A549 (cell line): Measurements from ENCODE around the gene MTHFD2L. TPM values are rescaled to one million over a fixed set of nuclear protein-coding genes. Genes with fewer than 3 reads are reported as not detected.

Experiments
- ATAC-seq, 2 experiments: fragments of 200-7000 bp in 1 of 2; fragments of >200 bp in 1 of 2; cut with Nextera tagmentation in 1 of 2; cut with Tn5 transposase in 1 of 2; 3 replicates each; pipeline versions ENCODE4 v1.8.0 to v1.9.1; 2018 to 2020; ENCODE audit warnings: mild to moderate bottlenecking in 1 of 2, moderate library complexity in 1 of 2
- CTCF ChIA-PET: fragments of 300-600 bp; sonication (Branson Sonifier 250); formaldehyde crosslinking; extraction: SDS; loops from one replicate; lab custom pipeline; 2021; ENCODE audit warnings: antibody characterized with exemption, inconsistent platforms; lab: Yijun Ruan, JAX
- POLR2A ChIA-PET: fragments of 350-600 bp; formaldehyde crosslinking; extraction: SDS; loops from one replicate; lab custom pipeline; 2021; ENCODE audit warnings: antibody characterized with exemption, inconsistent platforms; lab: Yijun Ruan, JAX
- DNase-seq, 2 experiments: peaks; one replicate each; pipeline versions ENCODE4 v3.0.0 to v3.0.0-alpha.2; 2011 to 2016; ENCODE audit warnings: low read depth in 1 of 2, low spot score in 1 of 2
- FAIRE-seq: peaks from 2 replicates; lab custom pipeline; 2011; peaks lifted over from hg19 to GRCh38; lab: Jason Lieb, UNC
- H3K27ac ChIP-seq, 2 experiments: fragments of >200 bp; sonication (Bioruptor Twin); formaldehyde crosslinking; 3 replicates each; pipeline ENCODE4 v1.5.1; 2016 to 2017
- H3K4me1 ChIP-seq: fragments of >200 bp; sonication (Bioruptor Twin); formaldehyde crosslinking; 3 replicates; pipeline ENCODE4 v1.6.1; 2016
- H3K4me2 ChIP-seq: fragments of >200 bp; sonication (Bioruptor Twin); formaldehyde crosslinking; 3 replicates; pipeline ENCODE4 v1.6.1; 2016
- H3K4me3 ChIP-seq: fragments of >200 bp; sonication (Bioruptor Twin); formaldehyde crosslinking; 3 replicates; pipeline ENCODE4 v1.5.1; 2016
- H3K9me3 ChIP-seq: fragments of >200 bp; sonication (Bioruptor Twin); formaldehyde crosslinking; 3 replicates; pipeline ENCODE4 v1.6.1; 2016
- ATOH8 ChIP-seq: fragments of 250-450 bp; sonication (Bioruptor Pico); IDR thresholded peaks from 2 replicates; pipeline ENCODE4 v1.5.0; 2020; ENCODE audit warnings: low read depth, mild to moderate bottlenecking, moderate library complexity
- CBX2 ChIP-seq: fragments of 200-600 bp; sonication (generic); IDR thresholded peaks from 2 replicates; pipeline ENCODE4 v1.6.1; 2016; ENCODE audit warnings: low read depth, mild to moderate bottlenecking, borderline replicate concordance
- CBX8 ChIP-seq: fragments of 200-600 bp; sonication (generic); IDR thresholded peaks from 2 replicates; pipeline ENCODE4 v1.6.1; 2016
- CEBPB ChIP-seq, 2 experiments: fragments of >200 bp in 1 of 2; sonication (Bioruptor Twin) in 1 of 2; formaldehyde crosslinking in 1 of 2; IDR thresholded peaks; 2 replicates each; pipeline ENCODE4 v1.6.1; 2012 to 2016
- CHD2 ChIP-seq: fragments of 150-350 bp; IDR thresholded peaks from 2 replicates; pipeline ENCODE4 v1.6.1; 2014; ENCODE audit warnings: low read length; ENCODE audit not compliant: partially characterized antibody
- CHD4 ChIP-seq: fragments of 200-600 bp; sonication (generic); IDR thresholded peaks from 2 replicates; pipeline ENCODE4 v1.6.1; 2016; ENCODE audit warnings: antibody characterized with exemption, mild to moderate bottlenecking, borderline replicate concordance
- CTCF ChIP-seq: fragments of >200 bp; sonication (Bioruptor Twin); formaldehyde crosslinking; IDR thresholded peaks from 3 replicates; pipeline ENCODE4 v1.5.1; 2016
- EP300 ChIP-seq, 2 experiments: fragments of >200 bp; sonication (Bioruptor Twin); formaldehyde crosslinking; IDR thresholded peaks; 2 replicates in 1 of 2; 3 replicates in 1 of 2; pipeline ENCODE4 v1.6.1; 2016 to 2017
- FOSB ChIP-seq: fragments of 250-450 bp; sonication (Bioruptor Pico); IDR thresholded peaks from 2 replicates; pipeline ENCODE4 v1.5.0; 2020; ENCODE audit warnings: mild to moderate bottlenecking, moderate library complexity
- FOSL2 ChIP-seq, 2 experiments: fragments of 450-650 bp in 1 of 2; fragments of >200 bp in 1 of 2; sonication (Bioruptor Twin) in 1 of 2; formaldehyde crosslinking; IDR thresholded peaks; 2 replicates each; pipeline versions ENCODE4 v1.5.0 to v1.6.1; 2016 to 2020; ENCODE audit warnings: mild to moderate bottlenecking in 1 of 2, moderate library complexity in 1 of 2
- FOXS1 ChIP-seq: fragments of 250-450 bp; sonication (Bioruptor Pico); IDR thresholded peaks from 2 replicates; pipeline ENCODE4 v1.5.0; 2020; ENCODE audit warnings: mild to moderate bottlenecking, moderate library complexity
- HDAC2 ChIP-seq: fragments of 200-600 bp; sonication (generic); IDR thresholded peaks from 2 replicates; pipeline ENCODE4 v1.6.1; 2016
- KDM5A ChIP-seq: fragments of 200-600 bp; sonication (generic); IDR thresholded peaks from 2 replicates; pipeline ENCODE4 v1.6.1; 2016; ENCODE audit warnings: antibody characterized with exemption, mild to moderate bottlenecking
- MAX ChIP-seq: IDR thresholded peaks from 2 replicates; pipeline ENCODE4 v1.6.1; 2012
- NPAS2 ChIP-seq: fragments of 250-450 bp; sonication (Bioruptor Pico); IDR thresholded peaks from 2 replicates; pipeline ENCODE4 v1.8.0; 2022; ENCODE audit warnings: mild to moderate bottlenecking, moderate library complexity, borderline replicate concordance
- PBX3 ChIP-seq: IDR thresholded peaks from 2 replicates; pipeline ENCODE4 v1.6.1; 2012
- RARB ChIP-seq: fragments of 250-450 bp; sonication (Bioruptor Pico); IDR thresholded peaks from 2 replicates; pipeline ENCODE4 v1.8.0; 2021; ENCODE audit warnings: mild to moderate bottlenecking, moderate library complexity
- RNF2 ChIP-seq: fragments of 200-600 bp; sonication (generic); IDR thresholded peaks from 2 replicates; pipeline ENCODE4 v1.6.1; 2016; ENCODE audit warnings: low read depth, mild to moderate bottlenecking, antibody characterized with exemption, moderate library complexity, borderline replicate concordance
- SMC3 ChIP-seq: fragments of >200 bp; sonication (Bioruptor Twin); formaldehyde crosslinking; IDR thresholded peaks from 3 replicates; pipeline ENCODE4 v1.6.1; 2018; ENCODE audit warnings: inconsistent platforms
- SREBF2 ChIP-seq: fragments of 450-650 bp; IDR thresholded peaks from 2 replicates; pipeline ENCODE4 v1.6.1; 2014; ENCODE audit warnings: mild to moderate bottlenecking, moderate library complexity
- TP53 ChIP-seq: fragments of 250-450 bp; sonication (Bioruptor Pico); IDR thresholded peaks from 2 replicates; pipeline ENCODE4 v1.5.0; 2021; ENCODE audit warnings: mild to moderate bottlenecking, moderate library complexity
- ZC3H11A ChIP-seq: fragments of 450-650 bp; IDR thresholded peaks from 2 replicates; pipeline ENCODE4 v1.6.1; 2014; ENCODE audit warnings: antibody characterized with exemption, mild to moderate bottlenecking
- ZNF302 ChIP-seq: fragments of 250-450 bp; sonication (Bioruptor Pico); IDR thresholded peaks from 2 replicates; pipeline ENCODE4 v1.9.0; 2021; ENCODE audit warnings: inconsistent platforms, mild to moderate bottlenecking, moderate library complexity
- WGBS: methylation state at CpG from one replicate; pipeline ENCODE4 v1.1.6; 2017; ENCODE audit errors: missing lambda C conversion rate; 5-methylcytosine and 5-hydroxymethylcytosine counted together
- polyA plus RNA-seq, 4 experiments: library from polyadenylated mRNA; depleted of rRNA in 3 of 4; stranded (reverse); fragments of >200 nt; fragmentation: RNase III in 1 of 4; extraction: RNeasy Plus Mini Kit Qiagen cat#74134 plus additional on column Dnase treatment in 1 of 4; gene quantifications; 2 replicates in 3 of 4; 3 replicates in 1 of 4; pipeline ENCODE4 v1.2.3, GENCODE V29; 2011 to 2017

Gene MTHFD2L
- polyA plus RNA-seq, 2 of the 4 experiments (the other 2 are of a cell fraction): 8.5 to 19.3 TPM

GRCh38 chr4:74134500-74134852 is 23.4 kb upstream of the MTHFD2L start:
- DNase-seq (no peak), ATAC-seq (no peak)
- no peak overlapping the region for H3K4me3 ChIP-seq
- 55% methylated on average over 2 of the region's 2 CpGs for WGBS
- peaks cover 6% of the 10 kb centered on the region; the same call in 2 of the 3 replicates for H3K4me1 ChIP-seq
- peak overlapping the region; percentile 80 to 82; a peak in 5 of 6 replicates for H3K27ac ChIP-seq
- TF ChIP-seq CTCF (peak; percentile 1; the same call in 1 of the 3 replicates), RARB (CRISPR knock-in tag) (no peak)
- TF ChIP-seq, all 56 proteins: peak for 1
- CTCF ChIA-PET: interaction anchor here (0.6 to 4.6 kb wide), 30 partner anchors 10 to 561 kb away, joined by 3 to 40 read pairs (median 4); partner anchors contain the start of genes CXCL2, CXCL3 and CXCL5
- H3K4me2 ChIP-seq: no peak overlapping the region
- H3K9me3 ChIP-seq: peaks cover 29% of the 10 kb centered on the region
- POLR2A ChIA-PET: interaction anchor here (0.6 to 2.2 kb wide), 6 partner anchors 24 to 136 kb away, joined by 3 to 17 read pairs (median 4); partner anchors contain the start of genes CXCL2, CXCL3 and CXCL5
- no peak for FAIRE-seq

GRCh38 chr4:74146581-74147129 is 11.3 kb upstream of the MTHFD2L start:
- Histone ChIP-seq H3K4me2 (no peak overlapping the region), H3K9me3 (no peaks in the 10 kb centered on the region), H3K27ac (no peak overlapping the region), H3K4me3 (no peak overlapping the region), H3K4me1 (no peaks in the 10 kb centered on the region)
- ATAC-seq (no peak), DNase-seq (no peak), FAIRE-seq (no peak)
- 63% methylated on average over 4 of the region's 4 CpGs for WGBS
- POLR2A ChIA-PET: no interaction called here
- TF ChIP-seq RNF2: no peak
- no peak for TF ChIP-seq CBX8
- TF ChIP-seq MAX: no peak
- TF ChIP-seq SMC3: no peak
- TF ChIP-seq CTCF: no peak
- no peak for TF ChIP-seq HDAC2
- TF ChIP-seq TP53 (CRISPR knock-in tag): no peak
- TF ChIP-seq KDM5A: no peak
- TF ChIP-seq CEBPB (IDR thresholded peaks at IDR 0.05): peak; percentile 63 to 71; a peak in 3 of 4 replicates
- CTCF ChIA-PET: no interaction called here

- FAIRE-seq (no peak), DNase-seq (no peak)
- no peak overlapping the region for H3K4me3 ChIP-seq
- POLR2A ChIA-PET: no interaction called here
- CTCF ChIA-PET: interaction anchor here (1.0 to 1.3 kb wide), 2 partner anchors 14 to 196 kb away, joined by 3 read pairs; no protein-coding TSS in a partner anchor
- no peaks in the 10 kb centered on the region for H3K4me1 ChIP-seq
- TF ChIP-seq ZC3H11A: peak; percentile 45
- no peak for TF ChIP-seq CBX8
- TF ChIP-seq, all 56 proteins: peak for 1
- Histone ChIP-seq H3K27ac (no peak overlapping the region), H3K4me2 (no peak overlapping the region), H3K9me3 (no peaks in the 10 kb centered on the region)
- ATAC-seq: no peak
- 77% methylated on average over 2 of the region's 2 CpGs for WGBS
These were observed 9.7 kb upstream of the MTHFD2L start for GRCh38 chr4:74148205-74148604.

- H3K9me3 ChIP-seq: no peaks in the 10 kb centered on the region
- H3K4me2 ChIP-seq: no peak overlapping the region
- ChIA-PET POLR2A (no interaction called here), CTCF (interaction anchor here (0.9 kb wide), 1 partner anchor 18 kb away, joined by 4 read pairs; no protein-coding TSS in a partner anchor)
- H3K4me3 ChIP-seq: no peak overlapping the region
- DNase-seq: no peak
- FAIRE-seq: no peak
- H3K27ac ChIP-seq: no peak overlapping the region
- peaks cover 12% of the 10 kb centered on the region; the same call in 2 of the 3 replicates for H3K4me1 ChIP-seq
- no peak for ATAC-seq
- TF ChIP-seq KDM5A (no peak), FOXS1 (no peak), CBX2 (no peak), CHD4 (no peak), HDAC2 (no peak), PBX3 (no peak), ATOH8 (CRISPR knock-in tag) (no peak), NPAS2 (no peak), SREBF2 (no peak), TP53 (CRISPR knock-in tag) (no peak), FOSB (CRISPR knock-in tag) (no peak), CHD2 (no peak), ZNF302 (CRISPR knock-in tag) (no peak), EP300 (IDR thresholded peaks at IDR 0.05) (no peak), FOSL2 (IDR thresholded peaks at IDR 0.05) (no peak), FOSL2 (CRISPR knock-in tag; IDR thresholded peaks at IDR 0.05) (no peak)
These were observed 5.1 kb upstream of the MTHFD2L start for GRCh38 chr4:74152836-74153235.
